Activated CD4-positive, CD25-positive, alpha-beta regulatory T cell treated with anti-CD3 and anti-CD28 coated beads, Interleukin-2, amount 50 U/mL, for 16 hours (primary cell): ENCODE results near the gene DHX8.

Experiments
- DNase-seq: peaks from one replicate; pipeline ENCODE4 v3.0.0-alpha.2; 2020; ENCODE audit warnings: low read depth, low spot score

DHX8 gene

GRCh38 chr17:43524945-43525575 lies 41.3 kb downstream of the DHX8 start:
- DNase-seq, result no peak

GRCh38 chr17:43526886-43527648 lies 43.3 kb downstream of the DHX8 start:
- no peak for DNase-seq

- no peak for DNase-seq
Observed at GRCh38 chr17:43528319-43528987, 44.7 kb downstream of the DHX8 start.

DNA sequence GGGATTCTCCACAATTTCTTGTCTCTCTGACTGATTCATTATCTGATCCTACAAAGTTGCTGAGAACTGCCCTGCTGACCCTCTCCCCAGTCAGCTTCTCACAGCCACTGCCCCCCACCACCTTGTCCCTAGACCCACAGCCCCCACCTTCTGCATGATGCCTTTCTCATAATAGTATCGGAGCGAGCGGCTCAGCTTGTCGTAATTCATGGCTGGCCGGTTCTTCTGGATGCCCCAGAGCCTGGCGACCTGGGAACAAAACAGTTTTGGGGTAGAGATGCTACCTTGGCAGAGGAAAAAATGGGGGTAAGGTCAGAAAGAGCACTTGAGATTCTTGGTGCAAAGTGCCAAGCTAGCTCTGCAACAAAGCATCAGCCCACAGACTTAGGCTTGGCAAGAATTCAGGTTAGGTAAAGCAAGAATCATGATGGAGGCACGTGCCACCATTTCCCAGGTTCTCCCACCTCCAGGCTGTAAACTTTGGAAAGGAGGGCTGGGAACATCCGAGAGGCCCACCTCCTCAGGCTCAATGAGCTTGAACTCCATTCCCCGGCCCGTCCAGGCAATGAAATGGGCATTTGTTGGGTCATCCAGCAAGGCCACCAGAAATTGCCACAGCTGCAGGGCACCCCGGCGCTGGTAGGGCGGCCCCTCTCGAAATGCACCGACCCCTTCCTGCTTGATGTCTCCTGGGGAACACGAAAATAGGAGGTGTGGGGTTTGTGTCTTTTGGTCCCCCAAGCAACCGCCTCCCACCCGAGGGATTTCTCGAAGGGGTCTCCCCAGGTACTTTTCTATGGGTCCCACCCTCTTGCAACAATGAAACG lies 45.4 kb downstream of the DHX8 start:
- DNase-seq, result no peak

GRCh38 chr17:43529947-43530287 lies 46.1 kb downstream of the DHX8 start:
- no peak for DNase-seq

DNA sequence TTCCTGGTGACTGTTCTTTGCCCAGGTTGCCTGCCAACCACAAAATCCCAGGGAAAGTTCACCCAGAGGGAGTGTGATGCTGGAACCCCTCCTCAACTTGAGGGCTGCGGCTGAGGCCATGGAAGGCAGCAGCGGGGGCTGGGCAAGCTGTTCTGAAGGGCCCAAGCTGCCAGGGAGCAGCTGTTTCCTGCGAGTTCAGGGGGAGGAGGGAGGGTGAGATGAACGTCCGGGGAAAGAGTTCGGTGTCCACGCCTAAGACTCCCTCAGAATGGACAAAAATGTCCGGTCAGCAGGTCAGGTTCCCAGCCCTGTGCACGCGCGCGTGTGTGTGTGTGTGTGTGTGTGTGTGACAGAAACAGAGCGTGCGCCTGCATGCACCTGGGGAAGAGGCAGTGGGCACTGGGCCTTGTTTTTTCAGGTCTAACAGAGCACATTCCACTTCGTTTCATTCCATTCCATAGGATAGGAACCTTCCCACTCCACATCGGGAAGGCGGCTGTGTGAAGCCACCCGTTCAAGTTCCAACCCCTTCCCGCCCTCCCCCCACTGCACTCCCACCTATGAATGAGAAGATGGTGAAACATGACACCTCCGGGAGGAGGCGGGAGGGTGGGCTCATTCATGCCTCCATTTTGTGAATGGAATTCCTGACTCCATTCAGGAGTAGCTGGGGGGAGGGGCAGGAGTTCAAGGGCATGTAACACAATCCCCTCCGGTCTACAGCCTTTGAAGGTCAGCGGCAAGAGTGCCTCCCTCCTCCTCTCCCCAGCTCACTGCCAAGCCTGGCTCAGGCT lies 46.7 kb downstream of the DHX8 start:
- no peak for DNase-seq

- no peak for DNase-seq
Observed at GRCh38 chr17:43531082-43531378, 47.3 kb downstream of the DHX8 start.

DNA sequence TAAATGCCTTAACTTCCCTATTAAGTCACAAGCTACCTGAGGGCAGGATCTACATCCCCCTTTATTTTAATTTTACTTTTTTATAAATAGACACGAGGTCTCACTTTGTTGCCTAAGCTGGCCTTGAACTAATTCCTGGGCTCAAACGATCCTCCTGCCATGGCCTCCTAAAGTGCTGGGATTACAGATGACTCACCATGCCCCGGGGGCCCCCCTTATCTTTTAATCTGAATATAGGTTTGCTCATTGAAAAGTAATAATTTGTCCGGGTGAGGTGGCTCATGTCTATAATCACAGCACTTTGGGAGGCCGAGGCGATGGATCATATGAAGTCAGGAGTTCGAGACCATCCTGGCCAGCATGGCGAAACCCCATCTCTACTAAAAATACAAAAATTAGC lies 48.2 kb downstream of the DHX8 start:
- DNase-seq, result no peak

- DNase-seq, result no peak
Observed at GRCh38 chr17:43532581-43532980, 48.8 kb downstream of the DHX8 start.

DNA sequence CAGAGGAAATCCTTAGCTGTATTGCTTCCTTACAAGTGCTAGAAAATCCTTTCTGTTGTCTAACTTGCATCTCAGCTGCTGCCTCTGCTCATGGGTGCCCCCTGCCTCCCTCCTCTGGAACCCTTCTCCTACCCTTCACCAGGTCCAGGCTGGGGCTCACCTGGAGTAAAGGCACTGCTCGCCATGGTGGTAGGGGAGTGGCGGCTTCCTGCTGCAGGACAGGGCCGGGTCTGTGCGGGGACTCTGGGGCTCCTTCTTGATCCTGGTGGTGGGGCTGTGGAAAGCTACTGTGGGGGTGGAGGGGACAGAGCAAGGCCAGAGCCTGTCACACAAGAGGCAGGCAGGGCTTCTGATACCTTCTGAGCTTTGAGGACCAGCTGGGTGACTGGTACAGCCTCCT lies 49.9 kb downstream of the DHX8 start:
- DNase-seq, result no peak

DNA sequence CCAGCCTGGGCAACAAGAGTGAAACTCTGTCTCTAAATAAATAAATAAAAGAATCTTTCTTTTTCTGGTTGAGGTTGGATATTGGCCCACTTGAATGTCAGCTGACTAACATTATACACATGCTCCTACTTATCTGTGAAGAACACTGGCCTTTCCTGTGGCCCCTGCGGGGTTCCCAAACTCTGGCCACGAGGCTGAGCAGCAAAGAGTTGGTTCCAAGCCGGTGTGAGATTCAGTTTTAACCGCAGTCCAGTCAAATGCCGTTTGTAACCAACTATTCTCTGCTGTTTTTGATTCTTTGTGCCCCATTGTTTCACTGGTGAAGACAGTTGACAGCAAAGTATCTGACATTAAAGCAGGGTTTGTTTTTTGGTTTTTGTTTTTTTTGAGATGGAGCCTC lies 51.1 kb downstream of the DHX8 start:
- DNase-seq, result no peak

DNA sequence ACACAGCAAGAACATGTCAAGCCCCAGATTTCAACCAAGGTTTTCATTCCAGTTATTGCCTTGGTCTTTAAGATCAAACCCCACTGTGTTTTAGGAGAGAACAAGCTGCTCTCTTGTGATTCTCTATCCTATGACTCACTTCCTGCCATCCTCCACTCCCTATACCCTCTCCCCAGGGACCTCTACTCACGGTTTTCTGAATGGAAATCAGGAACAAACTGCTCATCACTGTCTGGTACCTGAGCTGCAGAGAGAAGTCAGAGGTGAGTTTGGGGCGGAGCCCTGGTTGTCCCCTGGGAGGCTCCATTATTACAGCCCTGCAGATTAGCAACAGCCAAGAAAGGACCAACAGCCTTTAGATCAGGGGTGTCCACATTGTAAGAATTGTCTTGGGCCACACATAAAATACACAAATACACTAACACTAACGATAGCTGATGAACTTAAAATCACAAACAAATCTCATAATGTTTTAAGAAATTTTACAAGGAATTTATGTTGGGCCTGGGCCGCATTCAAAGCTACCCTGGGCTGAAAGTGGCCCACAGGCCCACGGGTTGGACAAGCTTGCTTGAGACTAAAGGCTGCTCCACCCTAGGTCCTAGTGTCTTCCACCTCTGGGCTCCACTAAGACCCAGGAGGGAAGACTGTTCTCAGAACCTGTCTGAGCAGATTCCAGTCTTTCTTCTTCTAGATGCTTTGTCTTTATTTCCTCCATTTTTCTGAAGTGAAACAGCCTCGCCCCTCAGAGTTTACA lies 52.6 kb downstream of the DHX8 start:
- DNase-seq, result no peak

GRCh38 chr17:43540821-43541674 lies 57.3 kb downstream of the DHX8 start:
- DNase-seq, result no peak

DNA sequence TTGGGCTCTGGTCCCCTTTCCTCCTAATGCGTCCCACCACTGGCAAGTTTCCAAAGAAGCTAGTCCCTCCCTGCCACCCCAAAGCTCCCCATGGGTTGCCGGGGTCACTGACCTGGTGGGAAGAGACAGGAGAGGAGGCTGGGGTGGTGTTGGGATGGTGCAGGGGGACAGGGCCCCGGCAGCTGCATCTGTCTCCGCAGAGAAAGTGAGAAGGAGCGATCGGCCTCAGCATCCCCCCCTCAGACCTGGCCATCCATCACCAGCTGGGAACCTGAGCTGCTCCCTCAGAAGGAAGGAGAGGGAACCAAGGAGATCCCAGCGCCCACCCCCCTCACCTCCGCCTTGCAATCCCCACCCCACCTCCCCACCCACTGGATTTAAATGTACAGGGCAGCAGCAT lies 59.1 kb downstream of the DHX8 start:
- DNase-seq, result no peak

- no peak for DNase-seq
Observed at GRCh38 chr17:43543300-43543699, 59.5 kb downstream of the DHX8 start.

GRCh38 chr17:43543771-43544575 lies 60.2 kb downstream of the DHX8 start:
- no peak for DNase-seq

DNA sequence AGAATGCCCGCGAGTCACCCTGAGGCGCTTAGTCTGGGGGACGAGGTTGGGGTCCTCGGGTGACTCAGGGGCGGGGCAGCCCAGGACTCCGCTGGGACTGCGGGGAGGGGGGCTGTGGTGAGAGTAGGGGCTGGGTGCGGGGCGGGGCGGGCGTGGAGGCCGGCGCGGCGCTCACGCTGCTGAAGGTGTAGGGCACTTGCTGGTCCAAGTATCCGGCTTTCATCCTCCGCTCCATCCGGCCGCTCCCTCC lies 61.5 kb downstream of the DHX8 start:
- DNase-seq, result no peak

DNA sequence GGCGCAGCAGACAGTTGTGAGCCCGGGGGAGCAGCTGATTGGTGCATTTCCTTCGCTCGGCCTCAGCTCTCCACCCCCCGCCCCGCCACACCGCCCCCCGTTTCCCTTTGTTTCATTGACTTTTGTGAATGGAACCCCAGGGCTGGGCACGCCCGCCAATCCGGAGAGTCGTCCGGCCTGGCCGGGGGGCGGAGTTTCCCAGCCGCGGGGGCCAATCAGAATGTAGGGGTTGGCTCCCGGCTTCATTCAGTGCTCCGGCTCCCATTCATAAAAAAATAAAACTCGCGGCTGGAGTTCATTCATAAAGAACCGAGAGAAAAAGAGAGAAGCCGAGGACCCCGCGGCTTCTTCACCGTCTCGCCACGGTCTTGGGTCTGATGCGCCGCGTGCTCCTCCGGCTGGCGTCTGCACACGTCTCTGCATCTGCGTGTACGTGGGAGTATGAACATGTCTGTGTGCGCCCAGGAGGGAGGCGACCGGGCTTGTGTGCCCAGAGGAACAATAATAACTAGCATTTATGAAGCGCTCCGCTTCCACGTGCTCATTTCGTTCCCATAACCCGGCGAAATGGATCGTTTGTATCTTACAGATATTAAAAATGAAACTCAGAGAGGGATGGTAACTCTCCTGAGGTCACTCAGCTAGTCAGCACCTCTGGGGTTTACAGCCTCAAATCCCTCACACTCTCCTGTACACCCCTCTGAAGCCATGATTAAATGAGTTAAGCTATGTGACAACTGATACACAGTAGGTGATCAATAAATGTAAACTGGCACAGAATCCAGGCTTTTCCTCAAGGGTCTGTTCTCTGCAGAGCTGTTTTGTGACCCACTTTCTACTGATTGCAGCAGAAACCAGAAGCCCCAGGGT lies 62.8 kb downstream of the DHX8 start, which contains the start of gene ETV4:
Gene ETV4 (minus strand): TSS at position 22 of the 870 bp plus-strand sequence. CDS start 723 bp downstream, outside the sequence.
- DNase-seq, result peak; percentile 73
